Panc1 (cell line): ENCODE data around the gene LTF. TPM values are rescaled to one million over a fixed set of nuclear protein-coding genes. Genes with fewer than 3 reads are reported as not detected.

ENCODE experiments used
- ATAC-seq: fragments of 200-7000 bp; cut with Tn5 transposase; 2 replicates; pipeline ENCODE4 v1.9.1; 2020; ENCODE audit warnings: mild to moderate bottlenecking, moderate library complexity
- BruUV-seq: library from RNA; stranded (reverse); fragments of 400-500 nt; replicated peaks from 2 replicates; lab custom pipeline; 2021; lab: Mats Ljungman, UMichigan
- CTCF ChIA-PET: fragments of 300-600 bp; sonication (Branson Sonifier 250); formaldehyde crosslinking; loops from one replicate; lab custom pipeline; 2022; ENCODE audit warnings: antibody characterized with exemption; lab: Charles Lee
- POLR2A ChIA-PET: fragments of 300-600 bp; sonication (Branson Sonifier 250); formaldehyde crosslinking; loops from one replicate; lab custom pipeline; 2022; ENCODE audit warnings: antibody characterized with exemption; lab: Charles Lee
- DNase-seq: peaks from one replicate; pipeline ENCODE4 v3.0.0-alpha.2; 2010; ENCODE audit warnings: low read depth, low spot score
- H3K27ac ChIP-seq: 2 replicates; pipeline ENCODE4 v1.5.1; 2011; ENCODE audit warnings: mild to moderate bottlenecking, low read length, inconsistent platforms
- H3K27me3 ChIP-seq: fragments of 200-500 bp; sonication (Bioruptor generic); 2 replicates; pipeline ENCODE4 v1.6.0; 2014; ENCODE audit warnings: low read length, inconsistent platforms; ENCODE audit not compliant: control insufficient read depth, insufficient read depth
- H3K36me3 ChIP-seq: fragments of 200-500 bp; sonication (Bioruptor generic); 2 replicates; pipeline ENCODE4 v1.5.1; 2014; ENCODE audit warnings: inconsistent platforms, mild to moderate bottlenecking, low read length, moderate library complexity; ENCODE audit not compliant: control insufficient read depth, insufficient read depth
- H3K4me1 ChIP-seq: 2 replicates; pipeline ENCODE4 v1.5.1; 2011; ENCODE audit warnings: inconsistent platforms, mild to moderate bottlenecking, low read length, moderate library complexity; ENCODE audit not compliant: control insufficient read depth, insufficient read depth
- H3K4me3 ChIP-seq, 2 experiments: 2 replicates each; pipeline ENCODE4 v1.5.1; 2011 to 2012; ENCODE audit warnings: low read depth in 2 of 2, low read length in 2 of 2, mild to moderate bottlenecking in 2 of 2, inconsistent platforms in 1 of 2, moderate library complexity in 1 of 2
- H3K9me3 ChIP-seq: fragments of 200-500 bp; sonication (Bioruptor generic); 2 replicates; pipeline ENCODE4 v1.5.1; 2014; ENCODE audit warnings: low read depth, mild to moderate bottlenecking, inconsistent platforms, low read length, moderate library complexity; ENCODE audit not compliant: control insufficient read depth, insufficient read depth
- CTCF ChIP-seq: fragments of 450-650 bp; IDR thresholded peaks from 2 replicates; pipeline ENCODE4 v1.5.1; 2017; ENCODE audit warnings: mild to moderate bottlenecking
- POLR2AphosphoS5 ChIP-seq: IDR thresholded peaks from 2 replicates; pipeline ENCODE4 v1.6.1; 2012; ENCODE audit warnings: mild to moderate bottlenecking, low read depth, low read length, moderate library complexity
- REST ChIP-seq, 2 experiments: IDR thresholded peaks; 2 replicates each; pipeline ENCODE4 v1.6.1; 2011 to 2012; ENCODE audit warnings: low read depth in 2 of 2, control low read depth in 1 of 2, low read length in 1 of 2, mild to moderate bottlenecking in 1 of 2, moderate library complexity in 1 of 2; ENCODE audit not compliant: insufficient read depth in 1 of 2
- SIN3A ChIP-seq: IDR thresholded peaks from 2 replicates; pipeline ENCODE4 v1.6.1; 2012; ENCODE audit warnings: low read depth, mild to moderate bottlenecking, low read length, moderate library complexity, borderline replicate concordance; ENCODE audit not compliant: insufficient read depth
- TCF7L2 ChIP-seq: IDR thresholded peaks from 2 replicates; pipeline ENCODE4 v1.6.1; 2011; ENCODE audit warnings: mild to moderate bottlenecking, low read depth, low read length, inconsistent platforms
- in situ Hi-C: cut with HindIII; loops from 2 replicates; pipeline ENCODE4 v1.10.0; 2016; ENCODE audit warnings: low sequenced_read_pairs, low pct_unique_long_range_greater_than_20kb
- intact Hi-C: fragments of 100-400 bp; cut with micrococcal nuclease; formaldehyde crosslinking; loops from one replicate; pipeline ENCODE4 v1.10.0; 2022; ENCODE audit not compliant: unreplicated experiment
- total RNA-seq: library from RNA; stranded (reverse); gene quantifications from one replicate; pipeline ENCODE4 v1.2.1, GENCODE V29; 2021; ENCODE audit not compliant: unreplicated experiment

LTF gene
- total RNA-seq, 1 experiment from 2014 or later, result not detected

- POLR2A ChIA-PET, result no interaction called here
- Histone ChIP-seq H3K27ac (no peak overlapping the region), H3K4me1 (no peaks in the 10 kb centered on the region), H3K9me3 (no peaks in the 10 kb centered on the region), H3K36me3 (no peaks in the 10 kb centered on the region), H3K4me3 (no peak overlapping the region), H3K27me3 (no peaks in the 10 kb centered on the region)
- ATAC-seq (no peak), DNase-seq (no peak)
- TF ChIP-seq SIN3A (no peak), POLR2AphosphoS5 (no peak), TCF7L2 (no peak), REST (IDR thresholded peaks at IDR 0.05; ENCODE audit: insufficient read depth in 1 of 2, low read depth in 2 of 2, low read length in 1 of 2) (no peak), CTCF (no peak)
- in situ Hi-C loops (no loop called here), intact Hi-C loops (no loop called here)
- CTCF ChIA-PET, result no interaction called here
- BruUV-seq, result no TSS peak
Observed at GRCh38 chr3:46503200-46503874, 38.6 kb upstream of the LTF start.

- ATAC-seq, result no peak
- POLR2A ChIA-PET, result no interaction called here
- no peaks in the 10 kb centered on the region for H3K4me1 ChIP-seq
- no peak for DNase-seq
- H3K36me3 ChIP-seq, result no peaks in the 10 kb centered on the region
- no peaks in the 10 kb centered on the region for H3K9me3 ChIP-seq
- intact Hi-C loops, result no loop called here
- no peaks in the 10 kb centered on the region for H3K27me3 ChIP-seq
- CTCF ChIA-PET, result no interaction called here
- in situ Hi-C loops, result no loop called here
- H3K4me3 ChIP-seq, result no peak overlapping the region
- H3K27ac ChIP-seq, result no peak overlapping the region
- TF ChIP-seq CTCF (no peak), REST (IDR thresholded peaks at IDR 0.05; ENCODE audit: insufficient read depth in 1 of 2, low read depth in 2 of 2, low read length in 1 of 2) (no peak), POLR2AphosphoS5 (no peak), SIN3A (no peak), TCF7L2 (no peak)
- no TSS peak for BruUV-seq
Observed at GRCh38 chr3:46501702-46502101, 37.0 kb upstream of the LTF start.
